GM23338 (cell line): Measurements from ENCODE around the gene CCDC3. TPM values are rescaled to one million over a fixed set of nuclear protein-coding genes. Genes with fewer than 3 reads are reported as not detected.

Experiments used
- EZH2 ChIP-seq: fragments of 200-600 bp; sonication (generic); IDR thresholded peaks from one replicate; pipeline ENCODE4 v1.8.0; 2017; ENCODE audit warnings: antibody characterized with exemption, mild to moderate bottlenecking, low read depth; ENCODE audit not compliant: unreplicated experiment
- EZH2phosphoT487 ChIP-seq: fragments of 200-600 bp; sonication (generic); IDR thresholded peaks from one replicate; pipeline ENCODE4 v1.8.1; 2018; ENCODE audit warnings: antibody characterized with exemption; ENCODE audit not compliant: unreplicated experiment
- JUNB ChIP-seq: IDR thresholded peaks from one replicate; pipeline ENCODE4 v1.6.1; 2016; ENCODE audit warnings: antibody characterized with exemption; ENCODE audit not compliant: unreplicated experiment
- POLR2AphosphoS5 ChIP-seq: IDR thresholded peaks from 2 replicates; pipeline ENCODE4 v1.6.1; 2016; ENCODE audit warnings: antibody characterized with exemption, low read depth
- STAT1 ChIP-seq: IDR thresholded peaks from one replicate; pipeline ENCODE4 v1.6.1; 2016; ENCODE audit warnings: antibody characterized with exemption; ENCODE audit not compliant: unreplicated experiment
- ZNF331 ChIP-seq: fragments of 250-450 bp; sonication (Bioruptor Pico); IDR thresholded peaks from 2 replicates; pipeline ENCODE4 v1.5.0; 2020; ENCODE audit warnings: low read depth, mild to moderate bottlenecking, moderate library complexity
- polyA plus RNA-seq: library from polyadenylated mRNA; unstranded; fragments of >200 nt; fragmentation: Nextera tagmentation; extraction: Ambion mirVana; gene quantifications from 2 replicates; pipeline ENCODE4 v1.2.1, GENCODE V29; 2016
- total RNA-seq: library from RNA; depleted of rRNA; stranded (reverse); fragments of >200 nt; shearing (Covaris generic); gene quantifications from 2 replicates; pipeline ENCODE4 v1.2.3, GENCODE V29; 2014
- TF ChIP-seq, protein P1 (sequence below): fragments of 250-450 bp; sonication (Bioruptor Pico); IDR thresholded peaks from 2 replicates; pipeline ENCODE4 v1.5.0; 2020; ENCODE audit warnings: mild to moderate bottlenecking, moderate library complexity
- TF ChIP-seq, protein P2 (sequence below), 2 experiments: fragments of 200-600 bp in 1 of 2; sonication (generic) in 1 of 2; conservative IDR thresholded peaks; 2 replicates each; pipeline versions ENCODE4 v1.5.1 to v1.6.1; 2016 to 2017; ENCODE audit warnings: antibody characterized with exemption in 2 of 2, low read depth in 2 of 2, mild to moderate bottlenecking in 2 of 2, moderate library complexity in 1 of 2

CCDC3 gene
- total and polyA plus RNA-seq, 2 experiments from 2014 or later, result 1.4 to 5.2 TPM

- TF ChIP-seq, protein P1, sequence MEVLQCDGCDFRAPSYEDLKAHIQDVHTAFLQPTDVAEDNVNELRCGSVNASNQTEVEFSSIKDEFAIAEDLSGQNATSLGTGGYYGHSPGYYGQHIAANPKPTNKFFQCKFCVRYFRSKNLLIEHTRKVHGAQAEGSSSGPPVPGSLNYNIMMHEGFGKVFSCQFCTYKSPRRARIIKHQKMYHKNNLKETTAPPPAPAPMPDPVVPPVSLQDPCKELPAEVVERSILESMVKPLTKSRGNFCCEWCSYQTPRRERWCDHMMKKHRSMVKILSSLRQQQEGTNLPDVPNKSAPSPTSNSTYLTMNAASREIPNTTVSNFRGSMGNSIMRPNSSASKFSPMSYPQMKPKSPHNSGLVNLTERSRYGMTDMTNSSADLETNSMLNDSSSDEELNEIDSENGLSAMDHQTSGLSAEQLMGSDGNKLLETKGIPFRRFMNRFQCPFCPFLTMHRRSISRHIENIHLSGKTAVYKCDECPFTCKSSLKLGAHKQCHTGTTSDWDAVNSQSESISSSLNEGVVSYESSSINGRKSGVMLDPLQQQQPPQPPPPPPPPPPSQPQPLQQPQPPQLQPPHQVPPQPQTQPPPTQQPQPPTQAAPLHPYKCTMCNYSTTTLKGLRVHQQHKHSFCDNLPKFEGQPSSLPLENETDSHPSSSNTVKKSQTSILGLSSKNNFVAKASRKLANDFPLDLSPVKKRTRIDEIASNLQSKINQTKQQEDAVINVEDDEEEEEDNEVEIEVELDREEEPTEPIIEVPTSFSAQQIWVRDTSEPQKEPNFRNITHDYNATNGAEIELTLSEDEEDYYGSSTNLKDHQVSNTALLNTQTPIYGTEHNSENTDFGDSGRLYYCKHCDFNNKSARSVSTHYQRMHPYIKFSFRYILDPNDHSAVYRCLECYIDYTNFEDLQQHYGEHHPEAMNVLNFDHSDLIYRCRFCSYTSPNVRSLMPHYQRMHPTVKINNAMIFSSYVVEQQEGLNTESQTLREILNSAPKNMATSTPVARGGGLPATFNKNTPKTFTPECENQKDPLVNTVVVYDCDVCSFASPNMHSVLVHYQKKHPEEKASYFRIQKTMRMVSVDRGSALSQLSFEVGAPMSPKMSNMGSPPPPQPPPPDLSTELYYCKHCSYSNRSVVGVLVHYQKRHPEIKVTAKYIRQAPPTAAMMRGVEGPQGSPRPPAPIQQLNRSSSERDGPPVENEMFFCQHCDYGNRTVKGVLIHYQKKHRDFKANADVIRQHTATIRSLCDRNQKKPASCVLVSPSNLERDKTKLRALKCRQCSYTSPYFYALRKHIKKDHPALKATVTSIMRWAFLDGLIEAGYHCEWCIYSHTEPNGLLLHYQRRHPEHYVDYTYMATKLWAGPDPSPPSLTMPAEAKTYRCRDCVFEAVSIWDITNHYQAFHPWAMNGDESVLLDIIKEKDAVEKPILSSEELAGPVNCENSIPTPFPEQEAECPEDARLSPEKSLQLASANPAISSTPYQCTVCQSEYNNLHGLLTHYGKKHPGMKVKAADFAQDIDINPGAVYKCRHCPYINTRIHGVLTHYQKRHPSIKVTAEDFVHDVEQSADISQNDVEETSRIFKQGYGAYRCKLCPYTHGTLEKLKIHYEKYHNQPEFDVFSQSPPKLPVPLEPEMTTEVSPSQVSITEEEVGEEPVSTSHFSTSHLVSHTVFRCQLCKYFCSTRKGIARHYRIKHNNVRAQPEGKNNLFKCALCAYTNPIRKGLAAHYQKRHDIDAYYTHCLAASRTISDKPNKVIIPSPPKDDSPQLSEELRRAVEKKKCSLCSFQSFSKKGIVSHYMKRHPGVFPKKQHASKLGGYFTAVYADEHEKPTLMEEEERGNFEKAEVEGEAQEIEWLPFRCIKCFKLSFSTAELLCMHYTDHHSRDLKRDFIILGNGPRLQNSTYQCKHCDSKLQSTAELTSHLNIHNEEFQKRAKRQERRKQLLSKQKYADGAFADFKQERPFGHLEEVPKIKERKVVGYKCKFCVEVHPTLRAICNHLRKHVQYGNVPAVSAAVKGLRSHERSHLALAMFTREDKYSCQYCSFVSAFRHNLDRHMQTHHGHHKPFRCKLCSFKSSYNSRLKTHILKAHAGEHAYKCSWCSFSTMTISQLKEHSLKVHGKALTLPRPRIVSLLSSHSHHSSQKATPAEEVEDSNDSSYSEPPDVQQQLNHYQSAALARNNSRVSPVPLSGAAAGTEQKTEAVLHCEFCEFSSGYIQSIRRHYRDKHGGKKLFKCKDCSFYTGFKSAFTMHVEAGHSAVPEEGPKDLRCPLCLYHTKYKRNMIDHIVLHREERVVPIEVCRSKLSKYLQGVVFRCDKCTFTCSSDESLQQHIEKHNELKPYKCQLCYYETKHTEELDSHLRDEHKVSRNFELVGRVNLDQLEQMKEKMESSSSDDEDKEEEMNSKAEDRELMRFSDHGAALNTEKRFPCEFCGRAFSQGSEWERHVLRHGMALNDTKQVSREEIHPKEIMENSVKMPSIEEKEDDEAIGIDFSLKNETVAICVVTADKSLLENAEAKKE (CRISPR knock-in tag), result no peak
- no peak for TF ChIP-seq JUNB
- TF ChIP-seq EZH2phosphoT487, result no peak
- TF ChIP-seq, protein P2, sequence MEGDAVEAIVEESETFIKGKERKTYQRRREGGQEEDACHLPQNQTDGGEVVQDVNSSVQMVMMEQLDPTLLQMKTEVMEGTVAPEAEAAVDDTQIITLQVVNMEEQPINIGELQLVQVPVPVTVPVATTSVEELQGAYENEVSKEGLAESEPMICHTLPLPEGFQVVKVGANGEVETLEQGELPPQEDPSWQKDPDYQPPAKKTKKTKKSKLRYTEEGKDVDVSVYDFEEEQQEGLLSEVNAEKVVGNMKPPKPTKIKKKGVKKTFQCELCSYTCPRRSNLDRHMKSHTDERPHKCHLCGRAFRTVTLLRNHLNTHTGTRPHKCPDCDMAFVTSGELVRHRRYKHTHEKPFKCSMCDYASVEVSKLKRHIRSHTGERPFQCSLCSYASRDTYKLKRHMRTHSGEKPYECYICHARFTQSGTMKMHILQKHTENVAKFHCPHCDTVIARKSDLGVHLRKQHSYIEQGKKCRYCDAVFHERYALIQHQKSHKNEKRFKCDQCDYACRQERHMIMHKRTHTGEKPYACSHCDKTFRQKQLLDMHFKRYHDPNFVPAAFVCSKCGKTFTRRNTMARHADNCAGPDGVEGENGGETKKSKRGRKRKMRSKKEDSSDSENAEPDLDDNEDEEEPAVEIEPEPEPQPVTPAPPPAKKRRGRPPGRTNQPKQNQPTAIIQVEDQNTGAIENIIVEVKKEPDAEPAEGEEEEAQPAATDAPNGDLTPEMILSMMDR (conservative IDR thresholded peaks at IDR 0.05; ENCODE audit: low read depth in 2 of 2), result no peak
- no peak for TF ChIP-seq ZNF331 (CRISPR knock-in tag)
- TF ChIP-seq STAT1, result no peak
- TF ChIP-seq POLR2AphosphoS5, result no peak
- TF ChIP-seq EZH2, result no peak
Measured at GRCh38 chr10:12985347-12985746, 16.2 kb downstream of the CCDC3 start (continued).
